Fibroblast of the aortic adventitia (primary cell): ENCODE results near the gene CYTH1. TPM values are rescaled to one million over a fixed set of nuclear protein-coding genes. Genes with fewer than 3 reads are reported as not detected.
A peak's percentile ranks its signal among the peaks of the same experiment; 100 is the strongest.
"Not testable (repeated sequence)": the region's sequence is repeated elsewhere in the genome, so short reads cannot be mapped to it uniquely, and the experiment has no call there.

ENCODE experiments used
- DNase-seq: peaks from one replicate; pipeline ENCODE4 v3.0.0-alpha.2; 2010; ENCODE audit warnings: low read depth
- H3K4me3 ChIP-seq: 2 replicates; pipeline ENCODE4 v1.5.1; 2011; ENCODE audit warnings: low read depth, mild to moderate bottlenecking, control low read depth, low read length, moderate library complexity
- CTCF ChIP-seq: IDR thresholded peaks from 2 replicates; pipeline ENCODE4 v1.5.1; 2011; ENCODE audit warnings: mild to moderate bottlenecking, low read length, control low read depth, inconsistent platforms; ENCODE audit not compliant: insufficient read depth
- total RNA-seq: library from RNA; depleted of rRNA; stranded (reverse); fragments of >200 nt; gene quantifications from 2 replicates; pipeline ENCODE4 v1.2.3, GENCODE V29; 2012; ENCODE audit warnings: low replicate concordance

The CYTH1 gene
- total RNA-seq, 1 donor, result 13.8 TPM

DNA sequence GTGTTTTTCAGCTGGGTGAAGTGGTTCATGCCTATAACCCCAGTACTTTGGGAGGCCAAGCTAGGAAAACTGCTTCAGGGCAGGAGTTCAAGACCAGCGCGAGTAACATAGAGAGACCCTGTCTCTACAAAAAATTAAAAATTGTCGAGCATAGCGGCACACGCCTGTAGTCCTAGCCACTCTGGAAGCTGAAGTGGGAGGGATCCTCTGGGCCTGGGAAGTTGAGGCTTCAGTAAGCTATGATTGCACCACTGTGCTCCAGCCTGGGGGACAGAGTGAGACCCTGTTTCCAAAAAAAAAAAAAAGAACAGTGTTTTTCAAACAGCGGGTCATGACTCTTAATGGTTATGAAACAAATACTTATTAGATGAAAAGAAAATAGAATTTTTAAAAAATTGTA, 2.3 kb upstream of the CYTH1 start:
- no peak overlapping the region for H3K4me3 ChIP-seq
- TF ChIP-seq CTCF, result no peak

GRCh38 chr17:78783711-78784324, 1.7 kb upstream of the CYTH1 start:
- no peak for DNase-seq
- TF ChIP-seq CTCF, result no peak
- no peak overlapping the region for H3K4me3 ChIP-seq

More for the DNA sequence above, 2.3 kb upstream of the CYTH1 start:
- no peak for DNase-seq

DNA sequence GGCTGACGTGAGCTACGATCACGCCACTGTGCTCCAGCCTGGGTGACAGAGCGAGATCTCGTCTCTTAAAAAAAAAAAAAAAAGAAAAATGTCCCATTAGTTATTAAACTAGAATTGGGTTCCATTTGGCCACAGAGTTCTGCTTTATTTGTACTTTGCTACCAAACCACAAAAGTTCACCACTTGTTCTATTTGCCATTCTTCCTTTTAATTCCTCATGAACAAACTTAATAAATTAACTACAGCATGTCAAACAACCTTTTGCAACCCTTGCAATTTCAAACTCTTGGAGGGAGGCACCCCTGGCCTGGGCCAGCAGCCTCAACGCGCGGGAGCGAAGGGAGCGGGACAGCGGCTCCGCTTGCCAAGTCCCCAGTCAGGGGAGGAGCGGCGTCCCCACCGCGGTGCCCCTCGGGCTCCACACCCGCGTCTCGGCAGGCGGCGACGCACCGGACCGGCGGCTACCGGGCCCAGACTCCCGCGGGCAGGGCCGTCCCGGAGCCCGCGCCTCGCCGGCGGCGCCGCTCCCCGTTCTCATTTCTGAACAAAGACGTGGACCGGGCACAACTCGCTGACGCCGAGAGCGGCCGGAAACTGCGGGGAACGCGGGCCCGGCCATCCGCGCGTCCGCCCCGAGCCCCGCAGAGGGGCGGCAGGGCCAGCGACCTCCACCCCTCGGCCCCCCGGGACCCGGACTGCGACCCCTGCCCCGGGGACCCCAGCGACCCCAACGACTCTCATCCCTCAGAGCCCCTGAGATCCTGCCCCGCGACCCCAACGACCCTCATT, 775 bp downstream of the CYTH1 start:
- TF ChIP-seq CTCF, result no peak
- H3K4me3 ChIP-seq, result peak overlapping the region; percentile 80
- peak; percentile 19 for DNase-seq

- H3K4me3 ChIP-seq, result no peak overlapping the region
- TF ChIP-seq CTCF, result no peak
- DNase-seq, result no peak
These were observed 1.7 kb downstream of the CYTH1 start for GRCh38 chr17:78780335-78780734.

DNA sequence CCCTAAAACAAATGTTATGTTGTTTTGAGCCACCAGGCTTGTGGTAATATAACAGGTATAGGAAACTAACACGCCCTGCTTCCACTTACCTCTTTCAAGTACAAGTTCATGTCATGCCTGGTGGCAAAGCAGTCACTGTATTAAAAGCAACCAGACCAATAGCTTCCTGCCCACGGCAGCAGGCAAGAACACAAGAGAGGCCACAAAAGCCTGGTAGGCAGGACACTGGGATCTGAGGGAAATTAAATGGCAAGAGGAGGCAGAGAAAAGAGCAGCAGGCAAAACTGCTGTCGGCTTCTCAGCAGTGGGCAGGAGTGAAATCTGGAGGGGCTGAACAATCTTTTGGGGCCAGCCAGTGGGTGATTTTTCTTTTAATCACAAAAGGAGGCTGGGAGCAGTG, 2.2 kb downstream of the CYTH1 start:
- H3K4me3 ChIP-seq, result no peak overlapping the region
- TF ChIP-seq CTCF, result no peak
- no peak for DNase-seq

GRCh38 chr17:78779286-78779651, 2.8 kb downstream of the CYTH1 start:
- not testable (repeated sequence) for H3K4me3 ChIP-seq, DNase-seq

- no peak overlapping the region for H3K4me3 ChIP-seq
- TF ChIP-seq CTCF, result no peak
- no peak for DNase-seq
These were observed 4.2 kb downstream of the CYTH1 start for GRCh38 chr17:78777881-78778280.
